ENCODE results near the gene FMNL2.

GRCh38 chr2:152676461-152676860 lies 341.5 kb downstream of the FMNL2 start:
- TF ChIP-seq CTCF (IDR thresholded peaks at IDR 0.05) (no peak), EP300 (IDR thresholded peaks at IDR 0.05) (no peak), POLR2AphosphoS5 (IDR thresholded peaks at IDR 0.05) (no peak), POLR2A (IDR thresholded peaks at IDR 0.05; ENCODE audit: low read depth) (no peak)

All from esophagus muscularis mucosa (tissue), 4 donors.